K562 (cell line): Measurements from ENCODE around the gene RAMACL. TPM values are rescaled to one million over a fixed set of nuclear protein-coding genes. Genes with fewer than 3 reads are reported as not detected.

Experiments
- ATAC-seq: fragments of 200-7000 bp; cut with Tn5 transposase; 3 replicates; pipeline ENCODE4 v1.9.1; 2020; ENCODE audit warnings: moderate library complexity
- BruUV-seq: library from RNA; stranded (reverse); fragments of 400-500 nt; replicated peaks from 2 replicates; lab custom pipeline; 2021; lab: Mats Ljungman, UMichigan
- CTCF ChIA-PET: fragments of 300-600 bp; formaldehyde crosslinking; extraction: SDS; loops from one replicate; lab custom pipeline; 2021; ENCODE audit warnings: low intra/inter-chr PET ratio; lab: Yijun Ruan, JAX
- POLR2A ChIA-PET: fragments of 300-600, 350-650 bp; sonication (Branson Sonifier 250); formaldehyde crosslinking; extraction: SDS; loops from one replicate; lab custom pipeline; 2021; ENCODE audit warnings: antibody characterized with exemption, inconsistent platforms; lab: Yijun Ruan, JAX
- DNase-seq, 4 experiments: peaks; one replicate each; pipeline versions ENCODE4 v3.0.0 to v3.0.0-alpha.2; 2011 to 2018; ENCODE audit warnings: low spot score in 3 of 4, mixed read lengths in 3 of 4; ENCODE audit errors: extremely low read depth in 1 of 4
- FAIRE-seq: peaks from 2 replicates; lab custom pipeline; 2011; peaks lifted over from hg19 to GRCh38; lab: Jason Lieb, UNC
- H2AFZ ChIP-seq: 2 replicates; pipeline ENCODE4 v1.6.0; 2011; ENCODE audit warnings: low read depth, low read length, control low read depth, inconsistent platforms
- H3K27ac ChIP-seq: fragments of 200-600 bp; 3 replicates; pipeline ENCODE4 v1.8.0; 2011; ENCODE audit warnings: low read depth, mild to moderate bottlenecking, control low read depth, inconsistent platforms, low read length, moderate library complexity, mixed read lengths; ENCODE audit errors: extremely low read depth
- H3K27me3 ChIP-seq, 2 experiments: fragments of 300-600 bp in 1 of 2; 2 replicates in 1 of 2; 3 replicates in 1 of 2; pipeline versions ENCODE4 v1.6.0 to v1.8.0; 2011; ENCODE audit warnings: inconsistent platforms in 2 of 2, low read length in 2 of 2, mild to moderate bottlenecking in 1 of 2, mixed read lengths in 1 of 2, moderate library complexity in 1 of 2; ENCODE audit not compliant: control insufficient read depth in 2 of 2, insufficient read depth in 2 of 2
- H3K36me3 ChIP-seq: fragments of 300-600 bp; 3 replicates; pipeline ENCODE4 v1.8.0; 2011; ENCODE audit warnings: mild to moderate bottlenecking, low read length, inconsistent platforms; ENCODE audit not compliant: control insufficient read depth, insufficient read depth
- H3K4me1 ChIP-seq, 2 experiments: fragments of 200-600 bp in 1 of 2; replicated peaks in 1 of 2; 2 replicates in 1 of 2; 3 replicates in 1 of 2; pipeline versions ENCODE4 v1.5.1 to v1.8.0; 2011; ENCODE audit warnings: inconsistent platforms in 2 of 2, low read length in 2 of 2, mild to moderate bottlenecking in 1 of 2, mixed read lengths in 1 of 2, moderate library complexity in 1 of 2; ENCODE audit not compliant: control insufficient read depth in 2 of 2, insufficient read depth in 2 of 2
- H3K4me2 ChIP-seq: 2 replicates; pipeline ENCODE4 v1.6.1; 2011; ENCODE audit warnings: low read length, control low read depth, inconsistent platforms, mixed read lengths; ENCODE audit not compliant: insufficient read depth
- H3K4me3 ChIP-seq: fragments of 200-600 bp; sonication (generic), shearing (Covaris generic); 2 replicates; pipeline ENCODE4 v1.5.1; 2016; ENCODE audit warnings: control low read depth, inconsistent platforms
- H3K79me2 ChIP-seq: fragments of 200-600 bp; 3 replicates; pipeline ENCODE4 v1.8.0; 2011; ENCODE audit warnings: low read length, inconsistent platforms; ENCODE audit not compliant: control insufficient read depth, insufficient read depth
- H3K9ac ChIP-seq, 2 experiments: 2 replicates each; pipeline versions ENCODE4 v1.6.0 to v1.6.1; 2011; ENCODE audit warnings: low read depth in 2 of 2, low read length in 2 of 2, control low read depth in 1 of 2, inconsistent platforms in 1 of 2, mild to moderate bottlenecking in 1 of 2, mixed read lengths in 1 of 2; ENCODE audit not compliant: insufficient read depth in 1 of 2
- H3K9me1 ChIP-seq: one replicate; pipeline ENCODE4 v1.6.0; 2011; ENCODE audit warnings: inconsistent platforms, mild to moderate bottlenecking, low read length, moderate library complexity; ENCODE audit not compliant: control insufficient read depth, insufficient read depth
- H3K9me3 ChIP-seq: replicated peaks from 2 replicates; pipeline ENCODE4 v1.5.1; 2011; ENCODE audit warnings: low read depth, low read length, inconsistent platforms; ENCODE audit not compliant: control insufficient read depth, insufficient read depth
- H4K20me1 ChIP-seq: replicated peaks from 2 replicates; pipeline ENCODE4 v1.6.1; 2011; ENCODE audit warnings: low read length, inconsistent platforms, mixed read lengths; ENCODE audit not compliant: control insufficient read depth, insufficient read depth
- ERF ChIP-seq: fragments of 450-650 bp; formaldehyde crosslinking; IDR thresholded peaks from 2 replicates; pipeline ENCODE4 v1.4.0; 2020; ENCODE audit warnings: mild to moderate bottlenecking, mixed read lengths
- ZNF347 ChIP-seq: fragments of 450-650 bp; formaldehyde crosslinking; IDR thresholded peaks from 2 replicates; pipeline ENCODE4 v1.4.0; 2020; ENCODE audit warnings: low read depth, mild to moderate bottlenecking, moderate library complexity
- WGBS: fragments of 100-300 bp; shearing (Covaris generic); methylation state at CpG from one replicate; pipeline ENCODE4 v1.1.6; 2016; ENCODE audit warnings: low coverage, mixed read lengths; ENCODE audit not compliant: insufficient coverage; ENCODE audit errors: missing lambda C conversion rate; 5-methylcytosine and 5-hydroxymethylcytosine counted together
- in situ Hi-C: fragments of 300-500 bp; cut with MboI; formaldehyde crosslinking; loops from 4 replicates; pipeline ENCODE4 v1.15.0; 2018; ENCODE audit warnings: inconsistent platforms, mixed read lengths
- intact Hi-C: fragments of 100-400 bp; cut with micrococcal nuclease; formaldehyde crosslinking; loops from 2 replicates; pipeline ENCODE4 v1.14.2; 2022
- polyA plus RNA-seq, 8 experiments: library from polyadenylated mRNA; depleted of rRNA in 4 of 8; stranded (reverse) in 5 of 8; unstranded in 3 of 8; fragments of >200 nt; fragmentation: Nextera tagmentation in 2 of 8; fragmentation: Illumina TruSeq in 1 of 8; extraction: Ambion mirVana in 2 of 8; extraction: Trizol in 1 of 8; gene quantifications; 2 replicates each; pipeline versions ENCODE4 v1.2.1 to v1.2.3, GENCODE V29; 2011 to 2014; ENCODE audit warnings: inconsistent platforms in 1 of 8, missing spikeins in 1 of 8
- total RNA-seq, 7 experiments: library from RNA; depleted of rRNA in 6 of 7; stranded (reverse); fragments of >200 nt in 6 of 7; fragmentation: Illumina TruSeq in 2 of 7; extraction: Trizol in 2 of 7; gene quantifications; 2 replicates each; pipeline versions ENCODE4 v1.2.1 to v1.2.3, GENCODE V29; 2011 to 2021; ENCODE audit warnings: low replicate concordance in 1 of 7
- TF ChIP-seq, protein P1 (sequence below), 3 experiments: fragments of 200-800 bp in 1 of 3; sonication (Bioruptor generic) in 1 of 3; sonication (generic) in 1 of 3; formaldehyde crosslinking in 1 of 3; IDR thresholded peaks; 2 replicates each; pipeline versions ENCODE4 v1.6.1 to v1.8.0; 2016 to 2022; ENCODE audit warnings: mild to moderate bottlenecking in 2 of 3, missing compliant biosample characterization in 2 of 3, missing genetic modification characterization in 2 of 3, missing genetic modification reagents in 1 of 3

Gene RAMACL
- total and polyA plus RNA-seq, 9 of the 15 experiments (the other 6 are each of a cell fraction or from before 2014, with no cell fraction given) = 0.11 to 1.7 (median 0.41) TPM; not detected in 1

DNA sequence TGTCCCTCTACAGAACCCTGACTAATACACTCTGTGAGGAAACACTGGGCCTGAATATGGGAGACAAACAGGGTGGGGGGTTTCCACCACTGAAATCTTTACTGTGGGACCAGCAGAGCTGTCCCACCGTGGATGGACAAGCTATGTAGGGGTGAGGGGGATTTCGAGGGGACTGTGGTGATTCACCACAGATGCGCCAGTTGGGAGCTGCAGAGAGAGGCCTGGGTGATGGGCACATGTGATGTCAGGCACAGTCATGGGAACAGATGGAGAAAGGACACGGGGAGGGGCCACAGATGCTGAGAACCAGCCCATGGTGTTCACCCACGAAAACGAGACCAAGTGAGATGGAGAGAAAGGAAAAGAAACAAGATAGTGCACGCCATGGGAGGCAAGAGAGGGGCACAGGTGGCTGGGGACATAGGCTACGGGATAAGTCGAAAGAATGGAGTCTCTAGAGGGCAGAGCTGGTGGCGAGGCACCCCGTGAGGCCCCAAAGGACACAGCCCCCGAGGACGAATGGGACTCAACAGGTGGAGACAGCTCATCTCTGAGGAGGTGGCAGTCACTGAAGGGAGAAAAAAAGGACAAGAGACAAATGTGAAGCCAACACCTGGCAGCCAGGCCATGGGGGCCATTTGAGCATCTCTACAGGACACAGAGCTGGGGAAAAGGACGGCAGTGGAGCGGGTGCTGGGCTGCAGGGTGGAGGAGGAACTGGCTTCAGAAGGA lies 10.5 kb upstream of the RAMACL start:
- no peaks in the 10 kb centered on the region for H3K9me3 ChIP-seq
- no peak overlapping the region for H3K9ac ChIP-seq
- no peaks in the 10 kb centered on the region for H3K79me2 ChIP-seq
- no peak overlapping the region for H2AFZ ChIP-seq
- no peaks in the 10 kb centered on the region for H3K36me3 ChIP-seq
- TF ChIP-seq ERF (no peak), ZNF347 (no peak)
- TF ChIP-seq, protein P1, sequence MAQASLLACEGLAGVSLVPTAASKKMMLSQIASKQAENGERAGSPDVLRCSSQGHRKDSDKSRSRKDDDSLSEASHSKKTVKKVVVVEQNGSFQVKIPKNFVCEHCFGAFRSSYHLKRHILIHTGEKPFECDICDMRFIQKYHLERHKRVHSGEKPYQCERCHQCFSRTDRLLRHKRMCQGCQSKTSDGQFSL (CRISPR knock-in tag; IDR thresholded peaks at IDR 0.05) = no peak
- TF ChIP-seq, protein P1 (tag; IDR thresholded peaks at IDR 0.05) = no peak
- no peak overlapping the region for H3K4me3 ChIP-seq
- ChIA-PET POLR2A (interaction anchor here (0.9 kb wide), 1 partner anchor 20 kb away, joined by 3 read pairs; no protein-coding TSS in a partner anchor), CTCF (no interaction called here)
- in situ Hi-C loops (no loop called here), intact Hi-C loops (no loop called here)
- H3K4me2 ChIP-seq = no peak overlapping the region
- H3K27me3 ChIP-seq = peaks cover 14 to 28% of the 10 kb centered on the region in 2 experiments; a peak in 4 of 5 replicates
- DNase-seq (no peak), FAIRE-seq (no peak), ATAC-seq (no peak)
- 2% methylated on average over 15 of the region's 15 CpGs for WGBS
- BruUV-seq = no TSS peak
- no peaks in the 10 kb centered on the region for H3K4me1 ChIP-seq
- H4K20me1 ChIP-seq = peaks cover 5% of the 10 kb centered on the region; the same call in 1 of the 2 replicates
- H3K27ac ChIP-seq = no peak overlapping the region
- no peaks in the 10 kb centered on the region for H3K9me1 ChIP-seq
